ENCODE data around the gene COL4A4.

The COL4A4 gene

GRCh38 chr2:226985583-226985946 is 178.4 kb downstream of the COL4A4 start:
- H3K9me3 ChIP-seq (ENCODE audit: control extremely low read depth in 1 of 5, control insufficient read depth in 4 of 5, insufficient read depth in 2 of 5, low read depth in 1 of 5, low read length in 4 of 5): no peaks in the 10 kb centered on the region
- no peak overlapping the region for H3K4me3 ChIP-seq (ENCODE audit: control insufficient read depth in 1 of 7, extremely low read depth in 1 of 7, insufficient read depth in 4 of 7, low read depth in 2 of 7, low read length in 6 of 7)
- no peaks in the 10 kb centered on the region for H3K27me3 ChIP-seq (replicated peaks in 2 of 5; ENCODE audit: control insufficient read depth in 4 of 5, insufficient read depth in 5 of 5, low read length in 4 of 5)
- peaks cover 0 to 2% (median 0%) of the 10 kb centered on the region in 4 experiments for H3K36me3 ChIP-seq (ENCODE audit: control insufficient read depth in 4 of 4, insufficient read depth in 4 of 4, low read length in 3 of 4)
- H3K4me1 ChIP-seq (ENCODE audit: control extremely low read depth in 1 of 4, control insufficient read depth in 4 of 4, insufficient read depth in 4 of 4, low read length in 3 of 4): no peaks in the 10 kb centered on the region
- H3K27ac ChIP-seq (ENCODE audit: insufficient read depth in 1 of 2, low read depth in 1 of 2, low read length in 2 of 2, poor library complexity in 1 of 2, severe bottlenecking in 2 of 2): no peak overlapping the region
- DNase-seq: no peak
- WGBS (ENCODE audit: insufficient coverage): 97% methylated on average over 5 of the region's 5 CpGs
- CTCF ChIA-PET: interaction anchor here (0.8 to 1.7 kb wide), 8 partner anchors 9 to 1324 kb away, joined by 3 to 5 read pairs (median 3); no protein-coding TSS in a partner anchor
- POLR2A ChIA-PET: no interaction called here

- ChIA-PET POLR2A (no interaction called here), CTCF (interaction anchor here (0.5 to 2.0 kb wide), 11 partner anchors 9 to 1858 kb away, joined by 3 to 8 read pairs (median 3); no protein-coding TSS in a partner anchor)
- H3K36me3 ChIP-seq (ENCODE audit: control insufficient read depth in 4 of 4, insufficient read depth in 4 of 4, low read length in 3 of 4): peaks cover 0 to 2% (median 0%) of the 10 kb centered on the region in 4 experiments
- no peaks in the 10 kb centered on the region for H3K9me3 ChIP-seq (ENCODE audit: control extremely low read depth in 1 of 5, control insufficient read depth in 4 of 5, insufficient read depth in 2 of 5, low read depth in 1 of 5, low read length in 4 of 5)
- no peak overlapping the region for H3K27ac ChIP-seq (ENCODE audit: insufficient read depth in 1 of 2, low read depth in 1 of 2, low read length in 2 of 2, poor library complexity in 1 of 2, severe bottlenecking in 2 of 2)
- 82% methylated on average over 6 of the region's 8 CpGs for WGBS (ENCODE audit: insufficient coverage)
- H3K4me1 ChIP-seq (ENCODE audit: control extremely low read depth in 1 of 4, control insufficient read depth in 4 of 4, insufficient read depth in 4 of 4, low read length in 3 of 4): no peaks in the 10 kb centered on the region
- no peaks in the 10 kb centered on the region for H3K27me3 ChIP-seq (replicated peaks in 2 of 5; ENCODE audit: control insufficient read depth in 4 of 5, insufficient read depth in 5 of 5, low read length in 4 of 5)
- DNase-seq: peak; percentile 28 to 53 (median 53)
- H3K4me3 ChIP-seq (ENCODE audit: control insufficient read depth in 1 of 7, extremely low read depth in 1 of 7, insufficient read depth in 4 of 7, low read depth in 2 of 7, low read length in 6 of 7): no peak overlapping the region
These were observed 179.0 kb downstream of the COL4A4 start for GRCh38 chr2:226984750-226985582.

- CTCF ChIA-PET: interaction anchor here (0.5 to 2.0 kb wide), 5 partner anchors 19 to 1859 kb away, joined by 3 to 8 read pairs (median 3); no protein-coding TSS in a partner anchor
- H3K27ac ChIP-seq (ENCODE audit: insufficient read depth in 1 of 2, low read depth in 1 of 2, low read length in 2 of 2, poor library complexity in 1 of 2, severe bottlenecking in 2 of 2): no peak overlapping the region
- WGBS (ENCODE audit: insufficient coverage): 98% methylated on average over 9 of the region's 12 CpGs
These were observed 179.9 kb downstream of the COL4A4 start for GRCh38 chr2:226983895-226984749.

DNA sequence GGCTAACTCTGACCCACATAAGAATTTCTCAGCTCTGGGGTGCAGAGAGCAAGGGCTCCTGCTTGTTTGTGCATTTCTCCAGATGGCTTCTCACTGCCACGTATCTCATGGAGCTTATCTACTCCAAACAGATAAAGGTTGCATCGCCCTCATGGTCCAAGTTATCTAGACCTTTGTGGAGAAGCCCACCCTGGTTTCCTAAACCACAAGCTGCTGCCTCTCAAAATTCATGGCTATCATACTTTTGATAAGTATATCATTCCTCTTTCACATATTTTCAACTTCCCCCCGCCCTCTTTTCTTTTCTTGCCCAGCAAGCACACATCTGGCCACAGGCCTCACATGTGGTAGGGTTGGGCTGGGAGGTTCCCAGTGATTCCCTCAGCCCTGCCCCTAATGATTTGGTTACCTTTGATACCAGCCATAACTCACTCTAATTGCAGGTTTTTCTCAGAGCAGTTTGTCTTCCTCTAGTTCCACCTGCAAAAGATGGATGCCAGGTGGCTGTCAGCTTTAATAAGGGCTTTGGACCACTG is 182.1 kb downstream of the COL4A4 start:
- H3K27ac ChIP-seq (ENCODE audit: insufficient read depth in 1 of 2, low read depth in 1 of 2, low read length in 2 of 2, poor library complexity in 1 of 2, severe bottlenecking in 2 of 2): no peak overlapping the region
- H3K4me1 ChIP-seq (ENCODE audit: control extremely low read depth in 1 of 4, control insufficient read depth in 4 of 4, insufficient read depth in 4 of 4, low read length in 3 of 4): no peaks in the 10 kb centered on the region
- 27% methylated on average over 2 of the region's 3 CpGs for WGBS (ENCODE audit: insufficient coverage)
- H3K4me3 ChIP-seq (ENCODE audit: control insufficient read depth in 1 of 7, extremely low read depth in 1 of 7, insufficient read depth in 4 of 7, low read depth in 2 of 7, low read length in 6 of 7): no peak overlapping the region
- POLR2A ChIA-PET: no interaction called here
- CTCF ChIA-PET: interaction anchor here (0.9 to 2.0 kb wide), 5 partner anchors 16 to 1096 kb away, joined by 3 to 6 read pairs (median 3); no protein-coding TSS in a partner anchor
- H3K9me3 ChIP-seq (ENCODE audit: control extremely low read depth in 1 of 5, control insufficient read depth in 4 of 5, insufficient read depth in 2 of 5, low read depth in 1 of 5, low read length in 4 of 5): no peaks in the 10 kb centered on the region
- peak; percentile 16 to 71 (median 52) for DNase-seq
- no peaks in the 10 kb centered on the region for H3K36me3 ChIP-seq (ENCODE audit: control insufficient read depth in 4 of 4, insufficient read depth in 4 of 4, low read length in 3 of 4)
- no peaks in the 10 kb centered on the region for H3K27me3 ChIP-seq (replicated peaks in 2 of 5; ENCODE audit: control insufficient read depth in 4 of 5, insufficient read depth in 5 of 5, low read length in 4 of 5)

More at GRCh38 chr2:226983895-226984749, 179.9 kb downstream of the COL4A4 start:
- no peaks in the 10 kb centered on the region for H3K27me3 ChIP-seq (replicated peaks in 2 of 5; ENCODE audit: control insufficient read depth in 4 of 5, insufficient read depth in 5 of 5, low read length in 4 of 5)
- H3K9me3 ChIP-seq (ENCODE audit: control extremely low read depth in 1 of 5, control insufficient read depth in 4 of 5, insufficient read depth in 2 of 5, low read depth in 1 of 5, low read length in 4 of 5): no peaks in the 10 kb centered on the region
- no peaks in the 10 kb centered on the region for H3K4me1 ChIP-seq (ENCODE audit: control extremely low read depth in 1 of 4, control insufficient read depth in 4 of 4, insufficient read depth in 4 of 4, low read length in 3 of 4)
- no peak for DNase-seq
- POLR2A ChIA-PET: no interaction called here
- H3K36me3 ChIP-seq (ENCODE audit: control insufficient read depth in 4 of 4, insufficient read depth in 4 of 4, low read length in 3 of 4): peaks cover 0 to 2% (median 0%) of the 10 kb centered on the region in 4 experiments
- H3K4me3 ChIP-seq (ENCODE audit: control insufficient read depth in 1 of 7, extremely low read depth in 1 of 7, insufficient read depth in 4 of 7, low read depth in 2 of 7, low read length in 6 of 7): no peak overlapping the region

GRCh38 chr2:226979004-226979403 is 185.0 kb downstream of the COL4A4 start:
- Histone ChIP-seq H3K36me3 (ENCODE audit: control insufficient read depth in 4 of 4, insufficient read depth in 4 of 4, low read length in 3 of 4) (no peaks in the 10 kb centered on the region), H3K27me3 (replicated peaks in 2 of 5; ENCODE audit: control insufficient read depth in 4 of 5, insufficient read depth in 5 of 5, low read length in 4 of 5) (no peaks in the 10 kb centered on the region), H3K27ac (ENCODE audit: insufficient read depth in 1 of 2, low read depth in 1 of 2, low read length in 2 of 2, poor library complexity in 1 of 2, severe bottlenecking in 2 of 2) (no peak overlapping the region), H3K9me3 (ENCODE audit: control extremely low read depth in 1 of 5, control insufficient read depth in 4 of 5, insufficient read depth in 2 of 5, low read depth in 1 of 5, low read length in 4 of 5) (no peaks in the 10 kb centered on the region), H3K4me3 (ENCODE audit: control insufficient read depth in 1 of 7, extremely low read depth in 1 of 7, insufficient read depth in 4 of 7, low read depth in 2 of 7, low read length in 6 of 7) (no peak overlapping the region), H3K4me1 (ENCODE audit: control extremely low read depth in 1 of 4, control insufficient read depth in 4 of 4, insufficient read depth in 4 of 4, low read length in 3 of 4) (no peaks in the 10 kb centered on the region)
- DNase-seq: no peak
- POLR2A ChIA-PET: no interaction called here
- 100% methylated on average over 4 of the region's 4 CpGs for WGBS (ENCODE audit: insufficient coverage)
- CTCF ChIA-PET: interaction anchor here (1.1 kb wide), 1 partner anchor 1309 kb away, joined by 3 read pairs; no protein-coding TSS in a partner anchor

DNA sequence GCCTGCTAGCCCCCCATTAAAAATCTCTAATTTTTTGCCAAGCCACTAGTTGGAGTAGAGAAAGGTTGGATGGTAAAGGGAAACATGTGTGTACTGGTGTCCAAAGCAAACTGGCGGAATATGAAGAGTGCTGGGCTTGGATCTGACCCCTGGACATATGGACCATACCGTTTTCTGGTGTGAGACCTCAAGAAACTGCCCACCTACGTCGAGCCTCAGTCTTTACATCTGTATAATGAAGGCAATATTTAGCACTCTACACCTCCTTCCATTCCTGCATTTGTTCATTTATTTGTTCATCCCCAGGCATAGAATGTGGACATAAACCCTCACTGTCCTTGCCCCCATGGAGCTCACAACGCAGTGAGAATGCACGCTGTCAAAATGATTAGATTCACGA is 185.7 kb downstream of the COL4A4 start:
- CTCF ChIA-PET: interaction anchor here (1.1 kb wide), 1 partner anchor 1309 kb away, joined by 3 read pairs; no protein-coding TSS in a partner anchor

More for the DNA sequence above, 185.7 kb downstream of the COL4A4 start:
- Histone ChIP-seq H3K4me1 (ENCODE audit: control extremely low read depth in 1 of 4, control insufficient read depth in 4 of 4, insufficient read depth in 4 of 4, low read length in 3 of 4) (no peaks in the 10 kb centered on the region), H3K36me3 (ENCODE audit: control insufficient read depth in 4 of 4, insufficient read depth in 4 of 4, low read length in 3 of 4) (no peaks in the 10 kb centered on the region), H3K9me3 (ENCODE audit: control extremely low read depth in 1 of 5, control insufficient read depth in 4 of 5, insufficient read depth in 2 of 5, low read depth in 1 of 5, low read length in 4 of 5) (no peaks in the 10 kb centered on the region), H3K4me3 (ENCODE audit: control insufficient read depth in 1 of 7, extremely low read depth in 1 of 7, insufficient read depth in 4 of 7, low read depth in 2 of 7, low read length in 6 of 7) (no peak overlapping the region), H3K27me3 (replicated peaks in 2 of 5; ENCODE audit: control insufficient read depth in 4 of 5, insufficient read depth in 5 of 5, low read length in 4 of 5) (no peaks in the 10 kb centered on the region), H3K27ac (ENCODE audit: insufficient read depth in 1 of 2, low read depth in 1 of 2, low read length in 2 of 2, poor library complexity in 1 of 2, severe bottlenecking in 2 of 2) (no peak overlapping the region)
- POLR2A ChIA-PET: no interaction called here
- WGBS (ENCODE audit: insufficient coverage): 96% methylated on average over 7 of the region's 7 CpGs
- no peak for DNase-seq
